EH (cell line): ENCODE data around the gene TMEM167A.

Experiments
- DNase-seq: peaks from one replicate; pipeline ENCODE4 v3.0.0-alpha.2; 2015; ENCODE audit warnings: low read depth

Gene TMEM167A

DNA sequence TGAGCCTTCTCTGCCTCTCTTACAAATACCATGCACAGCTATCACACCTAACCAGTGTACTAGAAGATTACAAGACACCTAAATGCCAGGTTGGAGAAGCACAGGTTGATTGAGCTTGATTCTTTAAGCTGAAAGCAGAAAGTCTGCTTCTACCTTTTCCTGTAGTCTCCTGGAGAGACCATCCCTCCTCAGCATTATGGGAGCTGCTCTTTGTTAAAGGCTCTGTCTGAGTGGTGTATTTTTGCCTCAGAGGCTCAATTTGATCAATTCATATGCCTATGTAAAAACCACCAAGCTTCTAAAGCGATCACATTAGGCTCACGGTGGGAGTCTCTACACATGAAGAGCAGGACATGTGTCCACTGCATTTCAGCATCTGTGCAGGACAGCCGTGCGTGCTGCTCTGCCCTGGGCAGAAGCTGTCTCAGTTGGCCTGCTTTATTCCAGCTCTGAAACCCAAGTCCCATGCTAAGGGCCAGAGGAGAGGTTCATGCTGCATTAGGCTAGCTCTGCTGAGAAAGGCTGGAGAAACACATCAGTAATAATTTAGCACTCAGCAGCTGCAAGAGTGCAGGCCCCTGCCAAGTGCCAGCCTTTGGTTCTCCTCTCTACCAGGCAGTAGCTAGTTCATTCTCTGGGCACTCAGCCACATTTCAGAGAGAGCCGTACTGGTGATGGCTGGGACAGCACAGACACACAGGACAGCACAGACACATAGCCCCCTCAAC, 41.7 kb downstream of the TMEM167A start:
- DNase-seq: peak; percentile 10

- no peak for DNase-seq
Measured at GRCh38 chr5:83034528-83035207, 42.5 kb downstream of the TMEM167A start.

- no peak for DNase-seq
Measured at GRCh38 chr5:83034036-83034435, 43.2 kb downstream of the TMEM167A start.

GRCh38 chr5:83031381-83031780, 45.8 kb downstream of the TMEM167A start:
- DNase-seq: peak; percentile 63

- peak; percentile 86 for DNase-seq
Measured at GRCh38 chr5:83029912-83030311, 47.3 kb downstream of the TMEM167A start.

DNA sequence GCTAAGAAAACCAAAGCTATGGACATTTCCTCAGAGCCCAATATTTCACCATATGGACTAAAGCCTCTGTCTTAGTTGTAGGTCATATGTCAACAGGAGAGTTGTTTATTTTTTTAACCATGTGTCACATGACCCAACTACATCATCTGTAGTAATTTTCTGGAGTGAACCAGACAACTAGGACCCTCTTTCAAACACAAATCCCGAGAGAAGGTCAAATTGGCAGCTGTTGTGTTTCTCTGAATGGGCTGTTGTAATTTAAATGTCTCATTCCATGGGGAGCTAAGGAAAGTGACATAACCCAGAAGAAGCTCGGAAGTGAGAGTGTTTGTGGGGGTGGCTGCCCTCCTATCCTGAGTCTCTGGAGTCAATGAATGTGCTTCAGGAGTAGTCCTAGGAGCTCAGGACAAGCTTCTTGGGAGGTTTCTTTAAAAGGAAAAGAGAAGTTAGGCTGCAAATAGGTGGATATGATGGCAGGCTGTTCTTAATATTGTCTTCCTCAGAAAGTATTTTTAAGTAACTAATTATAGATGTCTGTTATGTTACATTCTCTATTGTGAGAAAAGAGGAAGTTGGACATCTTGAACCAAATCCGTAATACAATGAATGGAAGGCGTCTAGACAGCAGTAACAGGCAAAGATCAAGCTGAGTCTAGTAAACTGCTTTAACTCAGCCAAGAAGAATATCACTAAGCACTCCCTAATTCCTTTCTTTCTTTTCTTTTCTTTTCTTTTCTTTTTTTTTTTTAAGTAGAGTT, 50.1 kb downstream of the TMEM167A start:
- no peak for DNase-seq

GRCh38 chr5:83026516-83026915, 50.7 kb downstream of the TMEM167A start:
- no peak for DNase-seq

DNA sequence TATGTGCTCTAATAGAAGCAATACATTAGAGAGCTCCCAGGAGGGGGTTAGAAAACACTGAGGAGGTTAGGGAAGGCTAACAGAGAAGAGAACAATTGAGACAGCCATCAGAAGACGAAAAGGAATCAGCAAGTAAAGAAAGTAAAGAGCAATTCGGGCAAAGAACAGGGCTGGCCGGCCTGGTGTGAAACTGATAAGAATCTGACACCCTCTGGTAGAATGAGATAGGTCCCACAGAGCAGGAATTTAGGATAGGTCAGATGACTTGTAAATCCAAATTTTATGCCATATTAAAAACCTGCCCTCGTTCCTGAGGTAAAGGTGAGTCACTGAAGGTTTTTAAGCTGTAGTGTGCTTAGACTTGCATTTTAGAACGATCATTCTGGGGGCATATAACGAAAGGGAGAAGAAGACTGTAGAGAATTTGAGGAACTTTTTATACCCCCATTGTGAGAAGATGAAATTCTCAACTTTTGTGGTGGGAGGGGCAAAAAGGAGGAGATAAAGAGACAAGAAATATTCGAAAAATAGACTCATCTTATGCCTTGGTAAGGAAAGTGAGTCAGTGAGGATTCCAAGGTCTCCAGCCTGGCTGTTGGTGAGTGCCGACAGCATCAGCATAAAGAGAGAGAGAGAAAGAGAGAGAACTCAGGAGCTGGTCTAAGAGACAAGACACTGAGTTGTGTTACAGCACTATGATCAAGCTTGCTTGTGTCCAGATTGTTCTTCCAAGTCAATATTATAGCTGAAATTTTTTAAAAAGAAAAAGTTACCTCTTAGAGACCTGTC, 51.3 kb downstream of the TMEM167A start:
- no peak for DNase-seq

GRCh38 chr5:83022334-83022733, 54.9 kb downstream of the TMEM167A start:
- DNase-seq: no peak

GRCh38 chr5:83015676-83016075, 61.5 kb downstream of the TMEM167A start:
- DNase-seq: peak; percentile 1

GRCh38 chr5:83011985-83012384, 65.2 kb downstream of the TMEM167A start:
- peak; percentile 1 for DNase-seq

GRCh38 chr5:83009408-83009807, 67.8 kb downstream of the TMEM167A start:
- no peak for DNase-seq

DNA sequence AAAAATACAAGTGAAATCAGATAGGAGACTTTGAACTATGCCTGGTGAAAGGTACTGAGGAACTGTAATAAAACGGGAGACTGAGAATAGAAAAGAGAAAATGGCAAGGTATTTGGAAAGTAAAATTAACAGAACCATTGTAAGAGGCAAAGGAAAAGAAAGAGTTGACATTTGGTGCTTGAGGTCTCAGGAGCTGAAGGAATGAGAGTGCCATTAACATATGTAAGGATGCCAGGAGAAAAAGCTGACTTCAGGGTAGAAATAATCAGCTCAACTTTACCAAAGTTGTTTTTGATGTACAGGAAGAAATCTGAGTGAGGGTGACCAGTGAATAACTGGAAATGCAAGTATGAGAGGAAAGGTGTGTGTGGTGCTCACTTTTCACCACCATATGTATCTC, 69.4 kb downstream of the TMEM167A start:
- no peak for DNase-seq

DNA sequence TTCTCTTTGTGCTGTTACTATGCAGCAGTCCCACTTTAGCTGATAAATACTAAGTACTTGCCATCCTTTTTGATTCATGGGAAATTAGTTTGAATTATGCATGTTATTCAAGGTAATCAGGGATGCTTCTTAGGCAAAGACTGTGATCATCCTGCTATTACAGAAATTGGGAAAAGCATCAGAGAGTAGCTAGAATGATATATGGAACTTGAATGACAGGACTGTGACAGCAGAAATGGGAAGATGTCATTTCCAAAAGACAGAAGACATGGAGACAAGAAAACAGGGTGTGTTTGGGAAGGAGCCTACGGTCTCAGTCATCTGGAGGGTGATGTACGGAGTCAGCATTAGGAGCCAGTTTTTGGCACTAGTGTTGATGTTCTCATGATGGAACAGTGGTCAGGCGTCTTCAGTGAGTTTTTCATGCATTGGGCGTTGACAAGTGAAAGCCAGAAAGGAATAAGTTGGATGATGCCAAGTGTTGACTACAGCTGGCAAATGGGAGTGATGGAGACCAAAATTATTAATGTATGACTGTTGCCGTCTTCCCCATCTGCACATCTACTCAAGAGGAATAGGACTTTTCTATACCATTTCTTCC, 70.4 kb downstream of the TMEM167A start:
- no peak for DNase-seq

DNA sequence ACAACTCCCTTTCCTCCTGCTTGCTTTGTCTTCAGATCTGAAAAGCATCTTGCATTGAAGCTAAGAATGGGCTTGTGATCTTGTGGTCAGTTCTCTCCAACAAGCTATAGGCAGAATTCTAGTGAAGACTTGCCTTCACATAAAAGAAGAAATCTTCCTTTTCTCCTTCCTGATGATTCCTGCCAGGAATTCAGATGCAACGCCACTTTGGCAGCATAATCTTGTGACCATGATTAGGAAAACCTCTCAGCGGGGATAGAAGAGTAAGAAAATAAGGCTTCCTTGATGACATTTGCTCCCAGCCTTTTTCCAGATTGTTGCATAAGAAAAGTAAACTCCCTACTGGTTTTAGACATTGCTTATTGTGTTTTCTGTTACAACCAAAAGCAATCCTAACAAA, 73.4 kb downstream of the TMEM167A start:
- no peak for DNase-seq
